HepG2 (cell line): ENCODE results near the gene ST3GAL4. TPM values are rescaled to one million over a fixed set of nuclear protein-coding genes. Genes with fewer than 3 reads are reported as not detected.

Source experiments
- ATAC-seq: fragments of 200-7000 bp; cut with Tn5 transposase; 3 replicates; pipeline ENCODE4 v1.9.1; 2020; ENCODE audit warnings: mild to moderate bottlenecking, moderate library complexity
- BruUV-seq: library from RNA; stranded (reverse); fragments of 400-500 nt; replicated peaks from 2 replicates; lab custom pipeline; 2021; lab: Mats Ljungman, UMichigan
- CTCF ChIA-PET: fragments of 300-600 bp; formaldehyde crosslinking; extraction: SDS; loops from one replicate; lab custom pipeline; 2021; ENCODE audit warnings: low total read pairs, inconsistent platforms, low intra/inter-chr PET ratio; lab: Yijun Ruan, JAX
- POLR2A ChIA-PET: fragments of 350-600 bp; sonication (Branson Sonifier 250); formaldehyde crosslinking; loops from one replicate; lab custom pipeline; 2020; ENCODE audit warnings: antibody characterized with exemption, inconsistent platforms; lab: Yijun Ruan, JAX
- DNase-seq: peaks from one replicate; pipeline ENCODE4 v3.0.0-alpha.2; 2015; ENCODE audit warnings: low spot score
- FAIRE-seq: peaks from 3 replicates; lab custom pipeline; 2011; peaks lifted over from hg19 to GRCh38; lab: Jason Lieb, UNC
- H2AFZ ChIP-seq: one replicate; pipeline ENCODE4 v1.6.1; 2011; ENCODE audit warnings: low read length, inconsistent platforms
- H3K27ac ChIP-seq: fragments of 300-600 bp; 3 replicates; pipeline ENCODE4 v1.8.0; 2011; ENCODE audit warnings: mixed run types, mild to moderate bottlenecking, mixed read lengths, low read length, inconsistent platforms; ENCODE audit not compliant: insufficient read depth; ENCODE audit errors: extremely low read length
- H3K27me3 ChIP-seq, 2 experiments: fragments of 200-600 bp in 1 of 2; 2 replicates in 1 of 2; 3 replicates in 1 of 2; pipeline versions ENCODE4 v1.6.0 to v1.8.0; 2011; ENCODE audit warnings: low read length in 2 of 2, mild to moderate bottlenecking in 2 of 2, moderate library complexity in 2 of 2, inconsistent platforms in 1 of 2; ENCODE audit not compliant: insufficient read depth in 2 of 2, control insufficient read depth in 1 of 2
- H3K36me3 ChIP-seq, 2 experiments: fragments of 200-600 bp in 1 of 2; replicated peaks in 1 of 2; 2 replicates in 1 of 2; 3 replicates in 1 of 2; pipeline versions ENCODE4 v1.5.1 to v1.8.0; 2011; ENCODE audit warnings: low read length in 2 of 2, inconsistent platforms in 1 of 2; ENCODE audit not compliant: insufficient read depth in 2 of 2, control insufficient read depth in 1 of 2
- H3K4me1 ChIP-seq: 2 replicates; pipeline ENCODE4 v1.5.1; 2012; ENCODE audit warnings: low read length, inconsistent platforms; ENCODE audit not compliant: insufficient read depth
- H3K4me2 ChIP-seq: 2 replicates; pipeline ENCODE4 v1.6.0; 2011; ENCODE audit warnings: low read depth, low read length, inconsistent platforms
- H3K4me3 ChIP-seq, 3 experiments: fragments of 200-600 bp in 1 of 3; sonication (generic), shearing (Covaris generic) in 1 of 3; replicated peaks in 1 of 3; 2 replicates each; pipeline ENCODE4 v1.5.1; 2011 to 2016; ENCODE audit warnings: low read length in 3 of 3, inconsistent platforms in 2 of 3, low read depth in 2 of 3, mild to moderate bottlenecking in 2 of 3, control low read depth in 1 of 3, mixed read lengths in 1 of 3; ENCODE audit not compliant: insufficient read depth in 1 of 3
- H3K79me2 ChIP-seq: one replicate; pipeline ENCODE4 v1.6.1; 2011; ENCODE audit warnings: low read length, inconsistent platforms; ENCODE audit not compliant: insufficient read depth
- H3K9ac ChIP-seq: 2 replicates; pipeline ENCODE4 v1.6.0; 2011; ENCODE audit warnings: mild to moderate bottlenecking, low read depth, low read length, inconsistent platforms; ENCODE audit not compliant: insufficient read depth
- H3K9me3 ChIP-seq: 2 replicates; pipeline ENCODE4 v1.5.1; 2012; ENCODE audit warnings: mild to moderate bottlenecking, low read length
- H4K20me1 ChIP-seq: 2 replicates; pipeline ENCODE4 v1.6.0; 2011; ENCODE audit warnings: inconsistent platforms, mild to moderate bottlenecking, low read length, moderate library complexity; ENCODE audit not compliant: insufficient read depth
- ATF1 ChIP-seq: IDR thresholded peaks from 2 replicates; pipeline ENCODE4 v1.6.1; 2016; ENCODE audit warnings: mild to moderate bottlenecking, control low read depth
- DR1 ChIP-seq: sonication (generic); formaldehyde crosslinking; IDR thresholded peaks from 2 replicates; pipeline ENCODE4 v1.8.0; 2021; ENCODE audit warnings: mild to moderate bottlenecking, missing genetic modification reagents, inconsistent platforms
- FOXK2 ChIP-seq: fragments of 450-650 bp; IDR thresholded peaks from 2 replicates; pipeline ENCODE4 v1.6.1; 2016
- LCORL ChIP-seq, 2 experiments: fragments of 450-650 bp in 1 of 2; sonication (generic) in 1 of 2; formaldehyde crosslinking in 1 of 2; IDR thresholded peaks; 2 replicates each; pipeline versions ENCODE4 v1.5.0 to v1.6.1; 2017 to 2020; ENCODE audit warnings: antibody characterized with exemption in 1 of 2, missing genetic modification reagents in 1 of 2
- NONO ChIP-seq, 2 experiments: fragments of 450-650 bp in 1 of 2; sonication (generic) in 1 of 2; formaldehyde crosslinking in 1 of 2; IDR thresholded peaks in 1 of 2; conservative IDR thresholded peaks in 1 of 2; 2 replicates each; pipeline versions ENCODE4 v1.6.1 to v1.8.0; 2017 to 2022; ENCODE audit warnings: mild to moderate bottlenecking in 1 of 2, missing genetic modification reagents in 1 of 2, moderate library complexity in 1 of 2
- PCBP1 ChIP-seq: fragments of 200-400 bp; formaldehyde crosslinking; IDR thresholded peaks from 2 replicates; pipeline ENCODE4 v1.6.1; 2017; ENCODE audit warnings: mild to moderate bottlenecking, low read depth, low read length, borderline replicate concordance
- RBAK ChIP-seq: sonication (generic); formaldehyde crosslinking; IDR thresholded peaks from 2 replicates; pipeline ENCODE4 v1.5.1; 2020; ENCODE audit warnings: mild to moderate bottlenecking, missing genetic modification reagents
- RFX5 ChIP-seq: IDR thresholded peaks from 2 replicates; pipeline ENCODE4 v1.6.1; 2011; ENCODE audit warnings: low read depth, low read length, improper control_type of control experiment
- TCF12 ChIP-seq, 2 experiments: fragments of 450-650 bp in 1 of 2; sonication (generic) in 1 of 2; formaldehyde crosslinking in 1 of 2; IDR thresholded peaks; 2 replicates each; pipeline versions ENCODE4 v1.6.1 to v1.8.0; 2017 to 2022; ENCODE audit warnings: antibody characterized with exemption in 1 of 2, mild to moderate bottlenecking in 1 of 2, missing genetic modification reagents in 1 of 2, moderate library complexity in 1 of 2
- ZFY ChIP-seq: sonication (generic); formaldehyde crosslinking; IDR thresholded peaks from 2 replicates; pipeline ENCODE4 v1.4.0; 2020; ENCODE audit warnings: missing genetic modification reagents
- ZMYM4 ChIP-seq: sonication (generic); formaldehyde crosslinking; IDR thresholded peaks from 2 replicates; pipeline ENCODE4 v1.8.1; 2023; ENCODE audit warnings: mild to moderate bottlenecking, missing genetic modification reagents
- ZNF24 ChIP-seq: fragments of 450-650 bp; IDR thresholded peaks from 2 replicates; pipeline ENCODE4 v1.6.1; 2017; ENCODE audit warnings: antibody characterized with exemption, mild to moderate bottlenecking
- ZNF30 ChIP-seq: sonication (generic); formaldehyde crosslinking; IDR thresholded peaks from 2 replicates; pipeline ENCODE4 v1.5.0; 2020; ENCODE audit warnings: mild to moderate bottlenecking, missing genetic modification reagents
- ZNF382 ChIP-seq: sonication (generic); formaldehyde crosslinking; IDR thresholded peaks from 2 replicates; pipeline ENCODE4 v1.5.0; 2020; ENCODE audit warnings: missing genetic modification reagents, mild to moderate bottlenecking, borderline replicate concordance
- ZNF703 ChIP-seq: sonication (generic); formaldehyde crosslinking; IDR thresholded peaks from 2 replicates; pipeline ENCODE4 v1.5.1; 2020; ENCODE audit warnings: missing genetic modification reagents, mild to moderate bottlenecking, moderate library complexity, borderline replicate concordance
- WGBS: methylation state at CpG from one replicate; pipeline ENCODE4 v1.1.6; 2017; ENCODE audit warnings: low lambda C conversion rate; 5-methylcytosine and 5-hydroxymethylcytosine counted together
- in situ Hi-C: cut with HindIII; loops from 2 replicates; pipeline ENCODE4 v1.10.0; 2017; ENCODE audit warnings: low pct_unique_long_range_greater_than_20kb; ENCODE audit not compliant: extremely low pct_ligation_motif_present
- intact Hi-C: fragments of 100-400 bp; cut with micrococcal nuclease; formaldehyde crosslinking; loops from one replicate; pipeline ENCODE4 v1.10.0; 2022; ENCODE audit not compliant: unreplicated experiment
- polyA plus RNA-seq, 8 experiments: library from polyadenylated mRNA; depleted of rRNA in 3 of 8; stranded (reverse) in 7 of 8; unstranded in 1 of 8; fragments of >200 nt; fragmentation: Illumina TruSeq in 4 of 8; extraction: Trizol in 4 of 8; gene quantifications; 2 replicates each; pipeline versions ENCODE4 v1.2.1 to v1.2.3, GENCODE V29; 2011 to 2016; ENCODE audit warnings: low read depth in 4 of 8, missing spikeins in 1 of 8, mixed read lengths in 1 of 8; ENCODE audit not compliant: insufficient read depth in 1 of 8
- total RNA-seq, 5 experiments: library from RNA; depleted of rRNA; stranded (reverse); fragments of >200 nt; fragmentation: Illumina TruSeq; extraction: Trizol; gene quantifications; 2 replicates each; pipeline ENCODE4 v1.2.3, GENCODE V29; 2016; ENCODE audit warnings: low read depth in 1 of 5
- TF ChIP-seq, protein P1 (sequence below): fragments of 450-650 bp; IDR thresholded peaks from 2 replicates; pipeline ENCODE4 v1.6.1; 2017; ENCODE audit warnings: mild to moderate bottlenecking
- TF ChIP-seq, protein P2 (sequence below), 2 experiments: sonication (generic) in 1 of 2; formaldehyde crosslinking in 1 of 2; IDR thresholded peaks; 2 replicates each; pipeline versions ENCODE4 v1.4.0 to v1.6.1; 2016 to 2020; ENCODE audit warnings: borderline replicate concordance in 1 of 2, low read depth in 1 of 2, mild to moderate bottlenecking in 1 of 2, missing genetic modification reagents in 1 of 2
- TF ChIP-seq, protein P3 (sequence below): IDR thresholded peaks from 2 replicates; pipeline ENCODE4 v1.6.1; 2016; ENCODE audit warnings: mild to moderate bottlenecking, missing biosample characterization, missing genetic modification reagents

Gene ST3GAL4
- total and polyA plus RNA-seq, 2 of the 13 experiments (the other 11 are each of a cell fraction or from before 2014, with no cell fraction given) = 9.1 to 13.3 TPM

DNA sequence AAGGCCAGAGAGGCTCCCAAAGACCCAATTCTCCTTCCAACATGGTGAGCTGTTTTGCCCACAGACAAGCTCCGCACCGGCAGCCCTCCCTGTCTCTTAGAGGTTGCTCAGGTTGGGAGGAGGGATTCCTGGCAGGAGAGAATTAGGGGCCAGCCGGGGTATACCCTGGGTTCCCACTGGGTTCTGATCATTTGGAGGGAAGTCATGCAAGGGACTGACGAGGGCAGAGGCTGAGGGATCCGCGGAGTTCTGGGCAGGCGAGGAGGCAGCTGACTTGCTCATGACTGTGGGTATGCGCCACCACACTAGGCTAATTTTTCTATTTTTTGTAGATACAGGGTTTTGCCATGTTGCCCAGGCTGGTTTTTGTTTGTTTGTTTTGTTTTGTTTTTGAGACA lies 4.6 kb downstream of the ST3GAL4 start:
- DNase-seq (no peak), FAIRE-seq (no peak), ATAC-seq (no peak)
- H3K9ac ChIP-seq = no peak overlapping the region
- ChIA-PET CTCF (no interaction called here), POLR2A (no interaction called here)
- peaks cover 27% of the 10 kb centered on the region for H3K4me1 ChIP-seq
- H3K4me3 ChIP-seq = no peak overlapping the region
- H3K27ac ChIP-seq = no peak overlapping the region
- in situ Hi-C loops (no loop called here), intact Hi-C loops (no loop called here)
- H3K4me2 ChIP-seq = no peak overlapping the region
- BruUV-seq = no TSS peak
- TF ChIP-seq DR1 (CRISPR knock-in tag) = no peak
- TF ChIP-seq TCF12 (IDR thresholded peaks at IDR 0.05) = no peak
- no peak for TF ChIP-seq TCF12 (CRISPR knock-in tag; IDR thresholded peaks at IDR 0.05)
- TF ChIP-seq NONO (IDR thresholded peaks at IDR 0.05) = no peak
- no peak for TF ChIP-seq NONO (CRISPR knock-in tag; conservative IDR thresholded peaks at IDR 0.05)
- no peak for TF ChIP-seq ATF1 (CRISPR knock-in tag)
- no peak for TF ChIP-seq ZMYM4 (CRISPR knock-in tag)
- TF ChIP-seq, protein P1, sequence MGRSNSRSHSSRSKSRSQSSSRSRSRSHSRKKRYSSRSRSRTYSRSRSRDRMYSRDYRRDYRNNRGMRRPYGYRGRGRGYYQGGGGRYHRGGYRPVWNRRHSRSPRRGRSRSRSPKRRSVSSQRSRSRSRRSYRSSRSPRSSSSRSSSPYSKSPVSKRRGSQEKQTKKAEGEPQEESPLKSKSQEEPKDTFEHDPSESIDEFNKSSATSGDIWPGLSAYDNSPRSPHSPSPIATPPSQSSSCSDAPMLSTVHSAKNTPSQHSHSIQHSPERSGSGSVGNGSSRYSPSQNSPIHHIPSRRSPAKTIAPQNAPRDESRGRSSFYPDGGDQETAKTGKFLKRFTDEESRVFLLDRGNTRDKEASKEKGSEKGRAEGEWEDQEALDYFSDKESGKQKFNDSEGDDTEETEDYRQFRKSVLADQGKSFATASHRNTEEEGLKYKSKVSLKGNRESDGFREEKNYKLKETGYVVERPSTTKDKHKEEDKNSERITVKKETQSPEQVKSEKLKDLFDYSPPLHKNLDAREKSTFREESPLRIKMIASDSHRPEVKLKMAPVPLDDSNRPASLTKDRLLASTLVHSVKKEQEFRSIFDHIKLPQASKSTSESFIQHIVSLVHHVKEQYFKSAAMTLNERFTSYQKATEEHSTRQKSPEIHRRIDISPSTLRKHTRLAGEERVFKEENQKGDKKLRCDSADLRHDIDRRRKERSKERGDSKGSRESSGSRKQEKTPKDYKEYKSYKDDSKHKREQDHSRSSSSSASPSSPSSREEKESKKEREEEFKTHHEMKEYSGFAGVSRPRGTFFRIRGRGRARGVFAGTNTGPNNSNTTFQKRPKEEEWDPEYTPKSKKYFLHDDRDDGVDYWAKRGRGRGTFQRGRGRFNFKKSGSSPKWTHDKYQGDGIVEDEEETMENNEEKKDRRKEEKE = no peak
- TF ChIP-seq, protein P2, sequence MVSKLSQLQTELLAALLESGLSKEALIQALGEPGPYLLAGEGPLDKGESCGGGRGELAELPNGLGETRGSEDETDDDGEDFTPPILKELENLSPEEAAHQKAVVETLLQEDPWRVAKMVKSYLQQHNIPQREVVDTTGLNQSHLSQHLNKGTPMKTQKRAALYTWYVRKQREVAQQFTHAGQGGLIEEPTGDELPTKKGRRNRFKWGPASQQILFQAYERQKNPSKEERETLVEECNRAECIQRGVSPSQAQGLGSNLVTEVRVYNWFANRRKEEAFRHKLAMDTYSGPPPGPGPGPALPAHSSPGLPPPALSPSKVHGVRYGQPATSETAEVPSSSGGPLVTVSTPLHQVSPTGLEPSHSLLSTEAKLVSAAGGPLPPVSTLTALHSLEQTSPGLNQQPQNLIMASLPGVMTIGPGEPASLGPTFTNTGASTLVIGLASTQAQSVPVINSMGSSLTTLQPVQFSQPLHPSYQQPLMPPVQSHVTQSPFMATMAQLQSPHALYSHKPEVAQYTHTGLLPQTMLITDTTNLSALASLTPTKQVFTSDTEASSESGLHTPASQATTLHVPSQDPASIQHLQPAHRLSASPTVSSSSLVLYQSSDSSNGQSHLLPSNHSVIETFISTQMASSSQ (IDR thresholded peaks at IDR 0.05; ENCODE audit: low read depth) = no peak
- TF ChIP-seq, protein P2 (CRISPR knock-in tag; IDR thresholded peaks at IDR 0.05; ENCODE audit: borderline replicate concordance) = no peak
- TF ChIP-seq LCORL (IDR thresholded peaks at IDR 0.05) = no peak
- no peak for TF ChIP-seq LCORL (CRISPR knock-in tag; IDR thresholded peaks at IDR 0.05)
- TF ChIP-seq ZNF24 = no peak
- TF ChIP-seq RBAK (CRISPR knock-in tag) = no peak
- TF ChIP-seq, protein P3, sequence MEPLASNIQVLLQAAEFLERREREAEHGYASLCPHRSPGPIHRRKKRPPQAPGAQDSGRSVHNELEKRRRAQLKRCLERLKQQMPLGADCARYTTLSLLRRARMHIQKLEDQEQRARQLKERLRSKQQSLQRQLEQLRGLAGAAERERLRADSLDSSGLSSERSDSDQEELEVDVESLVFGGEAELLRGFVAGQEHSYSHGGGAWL (CRISPR knock-in tag) = no peak
- no peak for TF ChIP-seq ZNF30 (CRISPR knock-in tag)
- TF ChIP-seq ZNF703 = no peak
- no peak for TF ChIP-seq ZFY (CRISPR knock-in tag)
- TF ChIP-seq FOXK2 = no peak
- TF ChIP-seq ZNF382 (CRISPR knock-in tag) = no peak
- TF ChIP-seq PCBP1 = no peak
- no peak for TF ChIP-seq RFX5
- WGBS = 98% methylated on average over 6 of the region's 8 CpGs
- H2AFZ ChIP-seq = no peak overlapping the region
- no peaks in the 10 kb centered on the region for H3K9me3 ChIP-seq
- H4K20me1 ChIP-seq = no peaks in the 10 kb centered on the region
- H3K79me2 ChIP-seq = peaks cover 17% of the 10 kb centered on the region
- no peaks in the 10 kb centered on the region for H3K36me3 ChIP-seq
- no peaks in the 10 kb centered on the region; a peak in 1 of 5 replicates for H3K27me3 ChIP-seq
